Measurements from ENCODE around the gene P2RY8.
"Not testable (repeated sequence)": the region's sequence is repeated elsewhere in the genome, so short reads cannot be mapped to it uniquely, and the experiment has no call there.

The P2RY8 gene

GRCh38 chrX:1558761-1559468 is 21.9 kb upstream of the P2RY8 start:
- Mint-ChIP-seq H3K27ac (peak overlapping the region in 1 of 2 donors; percentile 65), H3K27me3 (peaks cover 0 to 8% of the 10 kb centered on the region in 2 donors), H3K4me1 (ENCODE audit: low read depth in 2 of 2) (peaks cover 42 to 49% of the 10 kb centered on the region in 2 donors), H3K36me3 (ENCODE audit: insufficient read depth) (peaks cover 8% of the 10 kb centered on the region), H3K9me3 (peaks cover 8% of the 10 kb centered on the region in 2 donors), H3K4me3 (no peak overlapping the region)
- DNase-seq: no peak
- no peak for ATAC-seq (replicated peaks)

GRCh38 chrX:1557442-1557841 is 20.5 kb upstream of the P2RY8 start:
- not testable (repeated sequence) for H3K27me3 Mint-ChIP-seq; DNase-seq; ATAC-seq (replicated peaks); H3K36me3 Mint-ChIP-seq (ENCODE audit: insufficient read depth); H3K4me3 Mint-ChIP-seq
- Mint-ChIP-seq H3K27ac (peak overlapping the region; percentile 87 to 92), H3K9me3 (peaks cover 9 to 11% of the 10 kb centered on the region in 2 donors), H3K4me1 (ENCODE audit: low read depth in 2 of 2) (peaks cover 42 to 54% of the 10 kb centered on the region in 2 donors)

DNA sequence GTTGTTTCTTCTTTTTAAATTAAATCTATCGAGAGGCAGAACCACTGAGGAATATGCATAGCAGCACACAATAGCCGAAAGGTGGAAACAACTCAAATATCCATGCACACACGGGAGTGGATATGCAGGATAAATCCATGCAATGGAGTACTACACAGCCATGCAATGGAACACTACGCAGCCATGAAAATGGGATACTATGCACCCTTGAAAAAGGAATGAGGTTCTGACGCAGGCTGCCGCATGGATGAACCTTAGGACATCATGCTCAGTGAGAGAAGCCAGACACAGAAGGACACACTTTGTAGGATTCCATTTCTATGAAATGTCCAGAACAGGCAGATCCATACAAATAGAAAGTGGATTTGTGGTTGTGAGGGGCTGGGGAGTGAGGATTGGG is 18.4 kb upstream of the P2RY8 start:
- Mint-ChIP-seq H3K36me3 (ENCODE audit: insufficient read depth) (peaks cover 10% of the 10 kb centered on the region), H3K9me3 (peaks cover 15 to 20% of the 10 kb centered on the region in 2 donors), H3K4me3 (peak overlapping the region; percentile 72 to 78), H3K27me3 (no peaks in the 10 kb centered on the region), H3K4me1 (ENCODE audit: low read depth in 2 of 2) (peaks cover 39 to 57% of the 10 kb centered on the region in 2 donors), H3K27ac (peak overlapping the region; percentile 92 to 99)
- no peak for ATAC-seq (replicated peaks)
- DNase-seq: no peak

GRCh38 chrX:1554469-1555210 is 17.7 kb upstream of the P2RY8 start:
- Mint-ChIP-seq H3K9me3 (peaks cover 15 to 20% of the 10 kb centered on the region in 2 donors), H3K4me3 (peak overlapping the region; percentile 72 to 78), H3K27ac (peak overlapping the region; percentile 92 to 99), H3K27me3 (no peaks in the 10 kb centered on the region), H3K4me1 (ENCODE audit: low read depth in 2 of 2) (peaks cover 43 to 57% of the 10 kb centered on the region in 2 donors), H3K36me3 (ENCODE audit: insufficient read depth) (peaks cover 10% of the 10 kb centered on the region)
- peak; percentile 45 to 64 (median 52) for DNase-seq
- ATAC-seq (replicated peaks): peak; percentile 95

DNA sequence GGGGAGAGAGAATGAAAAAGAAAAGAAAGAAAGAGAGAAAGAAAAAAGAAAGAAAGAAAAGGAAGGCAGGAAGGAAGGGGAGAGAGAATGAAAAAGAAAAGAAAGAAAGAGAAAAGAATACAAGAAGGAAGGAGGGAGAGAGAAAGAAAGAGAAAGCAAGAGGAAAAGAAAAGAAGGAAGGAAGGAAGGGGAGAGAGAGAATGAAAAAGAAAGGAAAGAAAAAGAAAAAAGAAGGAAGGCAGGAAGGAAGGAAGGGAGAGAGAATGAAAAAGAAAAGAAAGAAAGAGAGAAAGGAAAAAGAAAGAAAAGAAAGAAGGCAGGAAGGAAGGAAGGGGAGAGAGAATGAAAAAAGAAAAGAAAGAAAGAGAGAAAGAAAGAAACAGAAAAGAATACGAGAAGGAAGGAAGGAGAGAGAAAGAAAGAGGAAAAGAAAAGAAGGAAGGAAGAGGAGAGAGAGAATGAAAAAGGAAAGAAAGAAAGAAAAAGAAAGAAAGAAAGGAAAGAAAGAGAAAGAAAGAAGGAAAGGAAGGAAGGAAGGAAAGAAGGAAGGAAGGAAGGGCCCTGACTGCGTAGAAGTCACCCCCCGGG is 15.1 kb upstream of the P2RY8 start:
- H3K36me3 Mint-ChIP-seq (ENCODE audit: insufficient read depth): peaks cover 10% of the 10 kb centered on the region
- peaks cover 37 to 49% of the 10 kb centered on the region in 2 donors for H3K4me1 Mint-ChIP-seq (ENCODE audit: low read depth in 2 of 2)
- H3K27ac Mint-ChIP-seq: peak overlapping the region; percentile 92 to 99
- H3K9me3 Mint-ChIP-seq: peaks cover 12 to 15% of the 10 kb centered on the region in 2 donors
- H3K27me3 Mint-ChIP-seq: no peaks in the 10 kb centered on the region
- ATAC-seq (replicated peaks): no peak
- DNase-seq: no peak
- peak overlapping the region; percentile 41 to 57 for H3K4me3 Mint-ChIP-seq

DNA sequence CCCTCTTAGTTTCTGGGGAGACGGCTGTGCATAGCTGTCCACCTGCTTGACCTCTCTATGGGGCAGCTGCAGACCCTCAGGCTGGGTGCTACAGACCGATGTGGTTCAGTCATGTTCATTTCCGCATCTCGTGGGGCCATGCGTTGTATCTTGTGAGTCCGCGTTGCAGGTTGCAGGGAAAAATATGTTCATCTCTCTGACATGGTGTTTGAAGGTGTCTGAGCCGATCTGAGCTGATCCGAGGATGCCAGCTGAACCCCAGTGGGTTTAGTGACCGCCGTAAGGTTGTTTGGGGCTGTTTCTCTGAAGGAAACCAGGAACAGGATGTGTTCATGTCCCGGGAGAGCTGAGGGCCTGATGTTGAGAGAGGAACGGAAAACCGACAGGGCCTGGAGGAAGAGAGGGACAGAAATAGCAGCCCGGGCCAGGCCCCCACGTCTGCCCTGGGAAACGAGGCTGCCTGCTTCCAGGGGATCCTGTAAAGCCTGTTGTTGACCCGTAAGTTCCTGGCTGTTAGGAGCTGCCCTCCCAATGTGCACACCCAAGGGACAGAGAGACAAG is 9.8 kb upstream of the P2RY8 start:
- DNase-seq (no peak), ATAC-seq (replicated peaks) (no peak)
- Mint-ChIP-seq H3K4me3 (no peak overlapping the region), H3K27ac (peak overlapping the region; percentile 12 to 54), H3K9me3 (peaks cover 4 to 12% of the 10 kb centered on the region in 2 donors), H3K36me3 (ENCODE audit: insufficient read depth) (peaks cover 4% of the 10 kb centered on the region), H3K27me3 (no peaks in the 10 kb centered on the region), H3K4me1 (ENCODE audit: low read depth in 2 of 2) (peaks cover 16 to 26% of the 10 kb centered on the region in 2 donors)

DNA sequence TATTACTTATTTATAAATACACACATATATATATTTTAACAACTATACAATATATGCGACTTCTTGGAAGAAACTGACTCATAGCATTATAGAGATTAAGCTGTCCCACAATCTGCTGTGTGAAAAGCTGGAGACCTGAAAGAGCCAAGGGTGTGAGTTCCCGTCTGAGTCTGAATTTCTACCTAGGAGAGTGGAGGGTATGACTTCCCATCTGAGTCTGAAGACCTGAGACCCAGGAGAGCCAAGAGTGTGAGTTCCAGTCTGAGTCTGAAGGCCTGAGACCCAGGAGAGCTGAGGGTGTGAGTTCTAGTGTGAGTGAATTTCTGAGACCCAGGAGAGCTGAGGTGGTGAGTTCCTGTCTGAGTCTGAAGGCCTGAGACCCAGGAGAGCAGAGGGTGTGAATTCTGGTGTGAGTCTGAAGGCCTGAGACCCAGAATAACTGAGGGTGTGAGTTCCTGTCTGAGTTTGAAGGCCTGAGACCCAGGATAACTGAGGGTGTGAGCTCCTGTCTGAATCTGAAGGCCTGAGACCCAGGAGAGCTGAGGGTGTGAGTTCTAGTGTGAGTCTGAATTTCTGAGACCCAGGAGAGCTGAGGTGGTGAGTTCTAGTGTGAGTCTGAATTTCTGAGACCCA is 8.9 kb upstream of the P2RY8 start:
- ATAC-seq (replicated peaks): no peak
- Mint-ChIP-seq H3K27me3 (no peaks in the 10 kb centered on the region), H3K27ac (peak overlapping the region; percentile 54 to 55), H3K9me3 (peaks cover 4 to 7% of the 10 kb centered on the region in 2 donors), H3K4me1 (ENCODE audit: low read depth in 2 of 2) (peaks cover 12 to 19% of the 10 kb centered on the region in 2 donors), H3K36me3 (ENCODE audit: insufficient read depth) (no peaks in the 10 kb centered on the region), H3K4me3 (no peak overlapping the region)
- DNase-seq: no peak

DNA sequence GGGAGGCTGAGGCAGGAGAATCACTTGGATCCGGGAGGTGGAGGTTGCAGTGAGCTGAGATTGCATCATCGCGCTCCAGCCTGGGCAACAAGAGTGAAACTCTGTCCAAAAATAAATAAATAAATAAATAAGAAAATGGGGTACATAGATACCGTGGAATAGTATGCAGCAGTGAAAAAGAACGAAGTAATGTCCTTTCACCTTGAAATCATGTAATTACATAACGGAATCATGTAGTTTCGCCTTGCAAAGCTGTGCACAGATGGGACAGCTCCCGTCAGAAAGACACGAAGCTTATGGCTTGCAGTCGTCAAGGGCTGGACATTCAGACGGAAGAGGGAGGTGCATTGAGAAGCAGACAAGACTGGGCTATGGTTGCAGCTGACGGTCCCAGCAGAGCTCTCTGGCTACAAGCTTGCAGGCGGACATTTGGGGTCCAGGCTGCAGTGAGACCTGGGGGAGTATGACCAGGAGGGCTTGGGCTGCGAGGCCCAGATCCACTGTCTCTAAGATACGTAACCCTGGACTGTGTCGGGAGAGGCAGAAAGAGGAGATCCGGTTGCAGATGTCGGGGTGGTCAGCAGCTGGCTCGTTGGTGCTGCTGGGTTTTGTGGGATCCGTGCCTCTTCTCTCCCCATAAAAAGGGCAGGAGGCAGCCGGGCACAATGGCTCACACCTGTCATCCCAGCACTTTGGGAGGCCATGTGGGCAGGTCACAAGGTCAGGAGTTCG is 6.2 kb upstream of the P2RY8 start:
- no peak for ATAC-seq (replicated peaks)
- Mint-ChIP-seq H3K9me3 (peaks cover 4 to 7% of the 10 kb centered on the region in 2 donors), H3K27me3 (no peaks in the 10 kb centered on the region), H3K4me3 (no peak overlapping the region), H3K36me3 (ENCODE audit: insufficient read depth) (no peaks in the 10 kb centered on the region), H3K4me1 (ENCODE audit: low read depth in 2 of 2) (peaks cover 5 to 12% of the 10 kb centered on the region in 2 donors), H3K27ac (peak overlapping the region in 1 of 2 donors; percentile 16)
- DNase-seq: no peak

DNA sequence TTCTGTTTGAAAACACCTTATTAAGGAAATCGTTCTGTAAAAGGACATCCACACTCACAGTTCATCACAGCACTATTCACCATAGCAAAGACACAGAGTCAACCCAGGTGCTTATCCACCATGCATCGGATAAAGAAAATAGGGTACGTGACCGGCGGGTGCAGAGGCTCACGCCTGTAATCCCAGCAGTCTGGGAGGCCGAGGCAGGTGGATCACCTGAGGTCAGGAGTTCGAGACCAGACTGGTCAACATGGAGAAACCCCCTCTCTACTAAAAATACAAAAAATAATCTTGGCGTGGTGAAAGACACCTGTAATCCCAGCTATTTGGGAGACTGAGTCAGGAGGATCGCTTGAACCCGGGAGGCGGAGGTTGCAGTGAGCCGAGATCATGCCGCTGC is 2.2 kb upstream of the P2RY8 start:
- not testable (repeated sequence) for ATAC-seq (replicated peaks); H3K27me3 Mint-ChIP-seq; DNase-seq; H3K9me3 Mint-ChIP-seq
- Mint-ChIP-seq H3K36me3 (ENCODE audit: insufficient read depth) (peaks cover 38% of the 10 kb centered on the region), H3K27ac (peak overlapping the region; percentile 89 to 99), H3K4me1 (ENCODE audit: low read depth in 2 of 2) (peaks cover 14 to 20% of the 10 kb centered on the region in 2 donors), H3K4me3 (peak overlapping the region in 1 of 2 donors; percentile 22)

- Mint-ChIP-seq H3K4me1 (ENCODE audit: low read depth in 2 of 2) (peaks cover 16 to 21% of the 10 kb centered on the region in 2 donors), H3K4me3 (peak overlapping the region; percentile 97 to 98), H3K36me3 (ENCODE audit: insufficient read depth) (peaks cover 43% of the 10 kb centered on the region), H3K27ac (peak overlapping the region; percentile 97 to 99)
- H3K9me3 Mint-ChIP-seq; ATAC-seq (replicated peaks); DNase-seq; H3K27me3 Mint-ChIP-seq: not testable (repeated sequence)
Measured at GRCh38 chrX:1537716-1538090, 718 bp upstream of the P2RY8 start.

GRCh38 chrX:1536712-1537030 is 314 bp downstream of the P2RY8 start:
- Mint-ChIP-seq H3K27me3 (no peaks in the 10 kb centered on the region), H3K4me1 (ENCODE audit: low read depth in 2 of 2) (peaks cover 20 to 21% of the 10 kb centered on the region in 2 donors), H3K27ac (peak overlapping the region; percentile 97 to 99), H3K36me3 (ENCODE audit: insufficient read depth) (peaks cover 47% of the 10 kb centered on the region), H3K9me3 (no peaks in the 10 kb centered on the region), H3K4me3 (peak overlapping the region; percentile 97 to 98)
- DNase-seq (no peak), ATAC-seq (replicated peaks) (peak; percentile 4)

DNA sequence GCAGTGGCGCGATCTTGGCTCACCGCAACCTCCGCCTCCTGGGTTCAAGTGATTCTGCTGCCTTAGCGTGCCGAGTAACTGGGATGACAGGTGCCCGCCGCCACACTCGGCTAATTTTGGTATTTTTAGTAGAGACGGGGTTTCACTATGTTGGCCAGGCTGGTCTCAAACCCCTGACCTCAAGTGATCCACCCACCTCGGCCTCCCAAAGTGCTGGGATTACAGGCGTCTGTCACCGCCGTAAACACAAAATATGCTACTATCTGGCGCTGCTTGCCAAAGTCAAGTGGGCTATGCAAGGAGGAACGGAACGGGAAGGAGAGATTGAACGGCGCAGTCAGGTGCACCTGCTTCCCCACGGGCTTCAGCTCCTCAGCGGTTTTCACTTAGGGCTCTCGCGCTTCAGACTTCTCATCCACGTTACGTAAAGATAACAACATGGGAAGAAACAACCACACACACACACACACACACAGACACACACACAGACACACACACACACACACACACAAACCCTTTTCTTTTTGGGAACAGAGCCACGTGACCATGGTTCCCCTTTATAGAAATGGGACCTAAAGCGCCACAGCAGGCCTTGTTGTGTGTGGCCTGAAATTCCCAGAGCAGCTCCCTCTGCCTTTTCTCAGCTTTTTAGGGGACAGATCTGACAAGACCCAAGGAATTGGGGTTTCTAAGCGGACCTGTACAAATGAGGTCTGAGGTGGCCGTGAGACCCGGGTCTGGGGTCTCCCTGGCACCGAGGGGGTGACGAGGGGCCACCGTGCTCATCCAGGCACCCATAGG is 1.5 kb downstream of the P2RY8 start:
- Mint-ChIP-seq H3K9me3 (no peaks in the 10 kb centered on the region), H3K27me3 (no peaks in the 10 kb centered on the region), H3K4me1 (ENCODE audit: low read depth in 2 of 2) (peaks cover 20 to 21% of the 10 kb centered on the region in 2 donors), H3K4me3 (peak overlapping the region; percentile 97 to 98), H3K27ac (peak overlapping the region; percentile 97 to 99), H3K36me3 (ENCODE audit: insufficient read depth) (peaks cover 47% of the 10 kb centered on the region)
- DNase-seq: peak in 1 of 3 experiments; percentile 42
- ATAC-seq (replicated peaks): peak; percentile 9

Data from effector memory CD8-positive, alpha-beta T cell (primary cell).